Retina (tissue), 1 donor: ENCODE measurements around the gene ZAP70.
"Not testable (repeated sequence)": the region's sequence is repeated elsewhere in the genome, so short reads cannot be mapped to it uniquely, and the experiment has no call there.

Experiments
- DNase-seq: peaks from one replicate; pipeline ENCODE4 v3.0.0-alpha.2; 2016

The ZAP70 gene

DNA sequence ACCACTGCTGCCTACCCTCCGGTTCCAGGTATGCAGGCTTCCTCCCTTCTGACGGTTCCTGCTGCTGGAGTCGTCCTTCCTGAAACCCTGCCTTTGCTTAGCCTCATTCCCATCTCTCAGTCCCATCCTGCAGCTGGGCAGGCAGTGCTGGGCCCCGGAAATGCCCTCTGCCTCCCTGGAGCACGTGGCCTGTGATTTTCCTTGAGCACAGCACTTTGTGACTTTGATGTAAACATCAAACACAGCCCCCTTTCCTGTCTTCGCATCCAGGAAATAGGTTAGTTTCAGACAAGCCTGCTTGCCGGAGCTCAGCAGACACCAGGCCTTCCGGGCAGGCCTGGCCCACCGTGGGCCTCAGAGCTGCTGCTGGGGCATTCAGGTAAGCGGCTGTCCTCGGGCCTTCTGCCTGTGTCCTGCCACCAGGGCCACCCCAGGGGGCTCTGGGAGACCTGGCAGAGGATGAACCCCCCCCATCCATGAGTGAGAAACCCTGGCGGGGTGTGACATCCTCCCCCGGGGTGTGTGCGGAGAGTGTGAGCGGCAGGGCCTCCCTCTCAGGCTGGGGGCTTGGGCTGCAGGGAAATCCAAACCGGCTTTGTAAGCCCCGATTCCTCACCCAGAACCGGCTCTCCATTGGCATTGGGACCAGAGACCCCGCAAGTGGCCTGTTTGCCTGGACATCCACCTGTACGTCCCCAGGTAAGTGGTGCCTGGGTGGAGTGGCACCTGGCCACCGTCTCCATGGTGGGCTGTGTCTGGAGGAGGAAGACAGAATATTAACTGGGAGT, at the start of gene ZAP70:
Gene ZAP70 (plus strand): TSS at position 281 of the 788 bp plus-strand sequence. CDS start 10,461 bp downstream, outside the sequence.
- no peak for DNase-seq

DNA sequence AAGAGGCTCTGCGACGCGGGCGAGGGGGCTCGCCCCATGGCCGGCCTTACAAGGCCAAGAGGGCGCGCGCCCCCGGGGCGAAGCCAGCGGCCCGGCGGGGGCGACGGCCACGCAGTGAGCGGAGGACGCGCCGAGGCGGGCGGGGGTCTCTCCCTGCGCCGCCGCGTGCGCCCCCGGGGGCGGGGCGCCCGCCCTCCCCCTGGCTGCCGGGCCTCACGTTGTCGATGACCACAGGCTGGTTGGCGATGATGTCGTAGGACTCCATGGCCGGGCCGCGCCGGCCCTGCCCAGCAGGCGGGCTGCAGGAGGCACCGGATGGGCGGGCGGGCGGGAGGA, 49.8 kb upstream of the ZAP70 start:
- DNase-seq = no peak

DNA sequence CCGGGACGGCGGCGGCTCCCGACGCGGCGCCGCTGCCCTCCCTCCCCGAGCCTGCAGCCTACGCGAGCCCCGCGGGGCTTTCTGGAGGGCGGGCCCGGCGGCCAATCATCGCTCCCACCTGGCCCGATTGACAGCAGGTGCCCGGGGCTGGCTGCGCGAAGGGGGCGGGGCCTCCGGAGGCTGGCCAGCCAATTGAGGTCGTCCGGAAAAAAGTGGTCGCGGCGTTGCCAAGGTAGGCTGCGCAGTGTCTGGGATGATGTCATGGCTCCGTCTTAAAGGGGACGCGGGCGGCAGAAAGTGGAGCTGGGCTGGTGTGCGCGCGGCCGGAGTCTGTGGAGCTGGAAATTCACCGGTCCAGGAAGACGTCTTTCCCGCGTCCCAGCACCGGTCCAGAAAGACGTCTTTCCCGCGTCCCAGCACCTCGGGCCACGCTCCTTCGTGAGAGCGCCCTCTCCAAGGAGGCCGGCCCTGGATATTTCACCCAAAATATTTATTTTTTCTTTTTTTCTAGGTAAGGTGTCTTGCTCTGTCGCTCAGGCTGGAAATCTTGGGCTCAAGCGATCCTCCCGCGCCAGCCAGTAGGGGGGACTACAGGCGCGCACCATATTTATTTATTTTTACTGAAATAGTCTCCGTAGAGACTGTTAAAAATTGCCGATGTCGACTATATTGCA, 49.3 kb upstream of the ZAP70 start, which contains the start of gene ACTR1B:
Gene ACTR1B (minus strand): TSS at position 83 of the 674 bp plus-strand sequence. CDS start 154 bp downstream, outside the sequence.
- peak; percentile 99 for DNase-seq

DNA sequence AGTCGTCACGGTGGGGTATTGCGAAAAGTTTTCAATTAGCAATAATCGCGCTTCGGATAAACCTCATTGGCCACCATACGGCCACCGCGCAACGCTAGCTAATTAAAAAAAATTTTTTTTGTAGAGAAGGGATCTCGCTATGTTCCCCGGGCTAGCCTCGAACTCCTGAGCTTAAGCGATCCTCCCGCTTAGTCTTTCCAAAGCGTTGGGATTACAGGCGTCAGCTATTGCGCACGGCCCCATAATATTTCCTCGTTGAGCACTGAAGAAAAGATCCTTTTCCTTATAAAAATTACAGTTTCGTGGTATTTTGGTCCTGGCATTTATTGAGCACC, 48.8 kb upstream of the ZAP70 start:
- no peak for DNase-seq

DNA sequence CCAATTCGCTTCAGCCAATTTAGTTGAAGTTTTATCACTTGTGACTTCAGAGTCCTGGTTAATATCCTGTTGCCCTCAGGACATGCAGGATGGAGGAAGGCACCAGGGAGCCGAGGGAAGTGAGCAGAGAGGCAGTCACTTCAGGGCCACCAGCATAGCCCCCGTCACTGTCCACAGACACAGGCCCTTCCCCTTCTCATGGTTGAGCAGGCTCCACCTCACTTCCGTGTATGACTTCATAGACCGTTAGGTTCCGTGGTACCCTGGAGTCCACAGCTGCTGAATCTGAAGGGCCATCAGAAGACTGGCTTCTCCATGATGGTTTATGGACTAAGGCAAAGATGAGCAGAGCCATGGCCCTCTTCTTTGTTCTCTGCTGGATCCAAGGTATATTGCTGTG, 43.9 kb upstream of the ZAP70 start, which contains the start of gene C2orf92:
Gene C2orf92 (plus strand): TSS at position 266 of the 400 bp plus-strand sequence. CDS start 76 bp downstream, at position 342.
- DNase-seq = no peak

DNA sequence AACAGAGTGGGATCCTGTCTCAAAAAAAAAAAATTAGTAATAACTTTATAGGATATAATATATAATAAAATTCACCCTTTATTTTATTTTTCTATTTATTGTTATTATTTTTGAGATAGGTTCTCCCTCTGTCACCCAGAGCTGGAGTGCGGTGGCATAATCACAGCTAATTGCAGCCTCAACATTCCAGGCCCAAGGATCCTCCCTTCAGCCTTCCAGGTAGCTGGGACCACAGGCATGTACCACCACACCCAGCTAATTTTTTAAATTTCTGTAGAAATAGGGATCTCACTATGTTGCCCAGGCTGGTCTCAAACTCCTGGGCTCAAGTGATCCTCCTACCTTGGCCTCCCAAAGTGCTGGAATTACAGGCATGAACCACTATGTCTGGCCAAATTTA, 42.9 kb upstream of the ZAP70 start:
- DNase-seq = no peak

DNA sequence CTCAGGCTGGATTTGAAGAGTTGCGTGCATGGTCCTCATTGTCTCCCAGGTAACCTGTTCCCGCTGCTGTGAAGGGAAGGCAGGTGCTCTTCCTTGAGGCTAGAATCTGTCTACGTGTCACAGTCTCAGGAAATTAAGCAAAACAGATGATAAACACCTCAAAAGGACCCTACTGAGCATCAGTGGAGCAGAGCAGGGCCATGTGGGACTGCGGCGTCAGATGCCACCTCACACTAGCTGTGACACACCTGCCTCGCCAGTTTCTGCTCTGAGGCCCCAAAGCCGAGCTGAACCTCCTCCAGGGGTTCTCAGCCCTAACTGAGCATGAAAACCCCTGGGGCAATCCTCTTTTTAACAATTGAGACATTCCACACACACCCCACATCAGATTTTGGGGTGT, 41.9 kb upstream of the ZAP70 start:
- DNase-seq = no peak

DNA sequence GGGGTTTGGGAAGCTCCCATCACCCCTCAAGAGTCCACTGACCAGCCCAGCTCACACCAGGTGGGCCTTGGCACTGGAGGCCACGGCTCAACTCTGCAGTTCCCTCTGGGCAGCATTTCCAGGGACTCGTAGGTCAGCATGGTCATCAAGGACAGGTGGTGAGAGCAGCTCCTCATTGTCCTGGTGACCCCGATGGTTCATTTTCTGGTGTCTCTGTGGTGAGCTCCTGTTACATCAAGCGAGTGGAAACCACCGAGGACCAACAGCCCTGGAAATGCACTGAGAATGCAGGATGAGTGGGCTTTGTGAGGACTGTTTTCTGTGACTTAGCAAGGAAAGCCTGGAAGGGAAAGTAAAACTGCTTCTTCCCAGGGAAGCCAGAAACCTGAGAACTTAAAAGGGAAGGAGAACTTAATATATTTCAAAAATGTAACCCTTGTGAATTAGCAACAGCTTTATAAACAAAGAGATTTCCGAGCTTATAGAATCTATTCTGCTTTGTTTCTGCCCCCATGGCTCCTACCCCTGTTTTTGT, 40.7 kb upstream of the ZAP70 start:
- not testable (repeated sequence) for DNase-seq

DNA sequence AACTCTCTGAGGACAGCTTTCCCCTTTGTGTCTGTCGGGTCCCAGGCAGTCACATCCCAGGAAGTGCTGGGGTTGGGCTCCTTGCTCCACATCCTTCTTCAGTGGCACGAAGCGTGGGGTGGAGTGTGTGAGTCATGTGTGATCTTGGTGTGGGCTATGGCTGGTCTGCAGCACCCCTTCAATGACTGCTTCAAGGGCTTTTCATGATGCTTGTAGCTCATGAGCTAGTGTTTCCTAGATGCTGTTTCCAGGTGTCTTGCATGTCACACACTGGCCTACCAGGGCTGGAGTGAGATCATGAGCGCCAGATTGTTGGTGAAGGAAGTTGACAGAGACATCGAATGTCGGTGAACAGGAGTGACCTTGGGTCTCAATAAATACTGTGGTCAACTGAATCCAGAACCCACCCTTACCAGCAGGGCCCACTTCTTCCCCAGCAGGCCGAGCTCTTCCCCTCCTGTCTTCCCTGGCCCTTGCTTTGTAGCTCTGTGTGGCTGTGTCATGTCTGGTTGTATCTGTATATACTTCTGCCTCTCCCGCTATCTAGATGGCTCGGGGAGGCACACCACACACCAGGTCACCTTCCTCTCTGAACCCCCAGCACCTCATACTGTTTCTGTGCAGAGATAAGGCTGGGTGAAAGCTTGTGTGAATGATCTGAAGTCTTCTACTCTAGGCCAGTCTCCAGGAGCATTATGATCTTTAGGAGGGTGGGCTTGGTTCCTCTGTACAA, 40.0 kb upstream of the ZAP70 start:
- no peak for DNase-seq

DNA sequence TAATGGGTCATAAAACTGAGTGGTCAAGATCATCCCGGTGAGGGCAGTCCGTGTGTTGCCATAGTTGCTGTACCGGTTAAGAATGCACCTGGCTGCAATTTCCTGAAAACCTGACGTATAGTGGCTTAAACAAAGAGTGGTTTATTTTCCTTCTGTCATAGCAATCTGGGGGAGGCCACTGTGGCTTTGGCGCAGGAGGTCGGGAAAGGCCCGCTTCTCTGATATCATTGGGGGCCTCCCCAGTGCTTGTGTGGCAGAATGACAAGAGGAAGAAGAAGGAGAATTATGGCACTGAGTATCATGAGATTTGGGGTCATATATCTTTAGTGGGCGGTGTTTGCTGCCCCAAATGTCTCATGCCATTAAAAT, 39.5 kb upstream of the ZAP70 start:
- no peak for DNase-seq

DNA sequence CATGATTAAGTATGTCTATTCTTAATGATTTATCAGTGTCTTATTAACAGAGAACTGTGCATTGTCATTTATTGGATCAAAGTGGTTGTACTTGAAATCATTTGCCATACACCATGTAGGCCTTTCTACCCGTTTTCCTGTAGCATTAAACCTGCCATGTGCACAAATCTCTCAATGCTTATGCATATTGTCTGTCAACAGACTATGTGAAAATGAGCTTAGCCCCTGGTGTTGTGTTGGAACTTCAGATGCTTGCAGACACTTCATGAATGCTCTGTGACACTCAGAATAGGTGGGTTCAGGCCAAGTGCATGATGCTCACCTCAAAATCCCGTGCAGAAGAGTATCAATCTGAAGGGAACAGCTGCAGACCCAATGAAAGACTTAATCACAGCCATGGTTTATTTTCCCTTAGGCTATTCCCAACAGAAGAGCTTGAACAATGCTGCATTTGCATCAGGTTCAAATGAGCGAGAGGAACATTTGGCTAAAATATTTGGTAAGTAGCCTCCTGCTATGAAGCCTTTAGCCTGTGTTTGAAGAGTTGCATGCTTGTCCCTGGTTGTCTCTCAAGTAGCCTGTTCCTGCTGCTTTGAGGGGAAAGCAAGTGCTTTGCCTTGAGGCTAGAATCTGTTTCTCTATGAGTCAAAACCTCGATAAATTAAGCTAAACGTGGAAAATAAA, 37.8 kb upstream of the ZAP70 start:
- no peak for DNase-seq

DNA sequence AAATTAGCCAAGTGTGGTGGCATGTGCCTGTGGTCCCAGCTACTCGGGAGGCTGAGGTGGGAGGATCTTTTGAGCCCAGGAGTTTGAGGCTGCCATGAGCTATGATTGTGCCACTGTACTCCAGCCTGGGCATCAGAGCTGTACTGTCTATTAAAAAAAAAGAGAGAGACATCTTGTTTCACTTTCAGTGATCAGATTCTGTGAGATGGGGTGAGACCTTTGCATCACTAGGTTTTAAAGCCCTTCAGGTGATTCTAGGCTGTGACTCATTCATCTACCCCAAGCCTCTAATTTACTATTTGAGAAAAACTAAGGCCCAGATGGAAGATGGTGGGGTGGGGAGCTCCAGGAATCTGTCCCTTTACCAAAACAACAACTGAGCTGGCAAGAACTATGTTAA, 36.8 kb upstream of the ZAP70 start:
- no peak for DNase-seq

DNA sequence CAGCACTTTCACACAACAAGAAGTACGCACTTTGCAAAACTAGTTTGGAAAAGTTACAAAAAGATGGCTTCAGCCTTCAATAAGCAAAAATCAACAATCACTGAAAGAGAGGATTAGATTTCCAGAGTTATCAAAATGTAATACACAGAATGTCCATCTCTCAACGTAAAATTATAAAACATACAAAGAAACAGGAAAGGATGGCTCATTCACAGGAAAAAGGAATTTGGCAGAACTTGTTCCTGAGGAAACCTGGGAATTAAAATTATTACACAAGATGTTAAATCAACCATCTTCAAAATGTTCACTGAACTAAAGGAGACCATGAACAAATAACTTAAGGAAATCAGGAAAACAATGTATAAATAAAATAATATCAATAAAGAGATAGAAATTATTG, 35.9 kb upstream of the ZAP70 start:
- no peak for DNase-seq

DNA sequence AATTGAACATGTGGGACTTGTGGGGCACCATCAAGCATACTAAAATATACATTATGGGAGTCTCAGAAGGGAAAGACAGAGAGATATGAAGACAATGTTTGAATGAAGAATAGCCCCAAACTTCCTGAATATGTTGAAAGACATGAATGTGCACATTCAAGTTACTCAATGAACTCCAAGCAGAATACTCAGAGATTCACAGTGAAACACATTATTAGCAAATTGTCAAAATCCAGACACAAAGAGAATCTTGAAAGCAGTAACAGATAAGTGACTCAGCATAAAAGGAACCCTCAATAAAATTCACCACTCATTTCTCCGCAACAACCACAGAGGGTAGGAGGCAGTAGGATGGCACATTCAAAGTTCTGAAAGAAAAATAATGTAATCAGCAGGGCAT, 35.1 kb upstream of the ZAP70 start:
- no peak for DNase-seq

DNA sequence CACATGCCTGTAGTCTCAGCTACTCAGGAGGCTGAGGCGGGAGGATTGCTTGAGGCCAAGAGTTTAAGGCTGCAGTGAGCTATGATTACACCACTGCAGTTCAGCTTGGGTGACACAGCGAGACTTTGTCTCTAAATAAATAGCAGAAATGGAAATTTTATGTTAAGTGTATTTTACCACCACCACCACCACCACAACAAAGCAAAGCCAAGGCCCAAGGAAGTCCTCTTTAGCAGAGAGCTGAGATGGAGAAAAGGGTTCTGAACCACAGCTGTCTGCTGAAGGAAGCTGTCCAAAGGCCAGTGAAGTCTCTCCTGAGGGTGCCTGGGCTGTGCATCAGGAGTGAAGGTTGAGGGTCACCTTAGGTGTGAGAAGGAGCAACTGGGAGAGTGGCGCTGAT, 26.1 kb upstream of the ZAP70 start:
- DNase-seq = not testable (repeated sequence)

DNA sequence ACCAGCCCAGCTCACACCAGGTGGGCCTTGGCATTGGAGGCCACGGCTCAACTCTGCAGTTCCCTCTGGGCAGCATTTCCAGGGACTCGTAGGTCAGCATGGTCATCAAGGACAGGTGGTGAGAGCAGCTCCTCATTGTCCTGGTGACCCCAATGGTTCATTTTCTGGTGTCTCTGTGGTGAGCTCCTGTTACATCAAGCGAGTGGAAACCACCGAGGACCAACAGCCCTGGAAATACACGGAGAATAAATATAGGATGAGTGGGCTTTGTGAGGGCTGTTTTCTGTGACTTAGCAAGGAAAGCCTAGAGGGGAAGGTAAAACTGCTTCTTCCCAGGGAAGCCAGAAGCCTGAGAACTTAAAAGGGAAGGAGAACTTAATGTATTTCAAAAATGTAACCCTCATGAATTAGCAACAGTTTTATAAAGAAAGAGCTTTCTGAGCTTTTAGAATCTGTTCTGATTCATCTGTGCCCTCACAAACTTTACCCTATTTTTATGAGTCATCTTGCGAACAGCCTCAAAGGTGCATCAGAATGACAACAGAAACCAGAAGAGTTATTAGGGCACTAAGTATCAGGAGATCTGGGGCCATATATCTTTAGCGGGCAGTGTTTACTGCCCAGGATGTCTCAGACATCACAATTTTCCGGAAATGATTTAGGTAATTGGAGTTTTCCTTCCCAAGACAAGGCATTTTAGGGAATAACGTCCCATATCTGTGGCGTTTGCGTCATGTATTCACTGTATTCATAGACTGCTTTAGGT, 25.1 kb upstream of the ZAP70 start:
- no peak for DNase-seq

DNA sequence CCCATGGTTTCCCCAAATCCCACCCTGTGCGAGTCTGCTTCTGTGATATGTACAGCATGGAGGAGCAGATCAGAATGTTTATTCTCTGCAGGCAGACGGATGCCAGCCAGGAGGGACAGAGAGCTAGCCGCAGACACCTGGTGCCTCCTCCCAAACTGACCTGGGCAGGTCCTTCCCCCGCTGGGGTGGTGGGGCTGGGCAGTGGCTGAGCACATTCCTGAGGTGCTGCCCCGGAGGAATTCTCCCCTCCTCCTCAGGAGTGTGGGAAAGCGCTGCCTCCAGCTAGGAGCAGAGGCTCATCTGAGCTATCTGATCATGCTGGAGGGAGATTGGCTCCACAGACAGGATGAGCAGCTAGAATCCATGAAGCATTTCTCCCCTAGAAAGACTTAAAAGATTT, 22.2 kb upstream of the ZAP70 start:
- DNase-seq = no peak

DNA sequence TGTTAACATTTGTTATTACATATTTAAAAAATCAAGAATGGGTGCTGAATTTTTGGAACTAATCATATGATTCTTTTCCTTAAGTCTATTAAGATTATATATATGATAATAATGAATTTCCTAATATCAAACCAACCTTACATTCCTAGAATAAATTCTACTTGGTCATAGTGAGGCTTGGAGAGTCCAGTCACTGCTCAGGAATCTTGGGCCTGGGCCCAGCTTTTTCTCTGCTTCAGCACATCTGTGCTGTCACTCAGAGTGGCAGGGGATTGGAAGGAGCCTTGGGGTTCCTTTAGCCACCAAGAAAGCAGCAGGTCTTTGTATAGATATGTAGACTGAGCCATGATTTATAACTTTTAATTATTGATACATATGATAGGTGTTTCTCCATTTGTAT, 19.9 kb upstream of the ZAP70 start:
- no peak for DNase-seq

DNA sequence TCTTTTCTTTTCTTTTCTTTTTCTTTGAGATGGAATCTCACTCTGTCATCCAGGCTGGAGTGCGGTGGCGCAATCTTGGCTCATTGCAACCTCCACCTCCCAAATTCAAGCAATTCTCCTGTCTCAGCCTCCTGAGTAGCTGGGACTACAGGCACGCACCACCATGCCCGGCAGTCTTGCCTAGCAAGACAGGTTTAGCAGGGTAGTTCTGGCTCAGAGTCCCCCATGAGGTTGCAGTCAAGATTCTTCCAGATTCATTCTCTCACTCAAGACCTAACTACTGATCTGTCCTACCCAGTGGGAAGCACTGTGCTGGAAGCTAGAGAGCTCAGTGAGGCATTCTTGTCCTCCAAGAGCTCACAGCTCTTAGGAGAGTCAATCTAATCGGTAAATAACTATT, 17.6 kb upstream of the ZAP70 start:
- no peak for DNase-seq

DNA sequence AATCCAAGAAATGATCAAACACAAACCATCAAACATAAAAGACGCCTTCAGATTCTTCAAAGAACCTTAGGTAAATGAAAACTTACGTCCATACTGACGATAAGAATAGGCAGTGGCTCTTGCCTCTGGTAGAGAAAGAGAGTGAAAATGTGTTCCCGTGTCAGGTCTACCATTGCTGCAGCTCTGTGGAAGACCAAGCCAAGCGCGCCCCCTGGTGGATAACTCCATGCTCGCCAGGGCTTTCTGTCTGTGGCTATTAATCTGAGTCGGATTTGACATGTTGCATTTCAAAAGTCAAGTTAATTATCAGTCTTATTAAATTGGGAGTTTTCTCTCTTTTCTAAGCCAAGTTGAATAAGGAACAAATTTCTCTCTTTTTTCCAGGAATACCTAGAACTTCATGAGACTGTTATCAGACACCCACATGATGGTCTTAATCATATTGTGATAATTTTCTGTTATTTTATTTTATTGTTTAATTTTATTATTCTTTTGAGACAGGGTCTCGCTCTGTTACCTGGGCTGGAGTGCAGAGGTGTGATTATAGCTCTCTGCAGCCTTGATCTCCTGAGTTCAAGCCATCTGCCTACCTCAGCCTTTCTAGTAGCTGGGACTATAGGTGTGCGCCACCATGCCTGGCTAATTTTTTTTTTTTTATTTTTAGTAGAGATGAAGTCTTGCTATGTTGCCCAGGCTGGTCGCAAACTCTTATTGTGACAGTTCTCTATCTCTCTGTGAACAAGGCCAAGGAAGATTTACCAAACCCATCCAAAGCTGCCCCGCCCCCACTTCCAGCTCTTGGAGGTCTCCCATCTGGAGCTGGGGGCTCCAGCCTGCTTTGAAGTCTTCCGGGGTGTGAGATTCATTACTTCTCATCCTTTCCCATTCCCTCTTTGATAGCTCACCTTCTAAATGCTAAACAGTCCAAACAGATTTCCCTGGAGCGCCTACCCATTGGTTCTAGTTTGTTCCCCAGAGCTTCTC, 15.8 kb upstream of the ZAP70 start:
- DNase-seq = peak; percentile 86

DNA sequence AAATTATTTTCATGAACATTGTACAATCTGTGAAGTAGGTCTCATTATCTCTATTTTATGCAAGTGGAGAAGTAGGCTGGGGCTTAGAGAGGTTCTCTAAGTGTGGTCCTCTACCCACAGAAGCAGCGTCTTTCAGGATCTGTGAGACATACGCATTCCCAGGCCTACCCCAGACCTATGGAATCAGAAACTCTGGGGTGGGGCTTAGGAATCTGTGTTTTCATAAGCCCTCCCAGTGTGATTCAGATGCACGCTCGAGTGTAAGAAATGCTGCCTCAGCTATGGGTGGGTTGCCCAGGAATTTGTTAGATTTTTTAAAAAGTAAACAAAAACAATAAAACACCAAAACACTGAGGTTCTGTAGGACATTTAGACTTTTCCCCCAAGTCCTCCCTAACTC, 14.8 kb upstream of the ZAP70 start:
- DNase-seq = no peak
